ENCODE data around the gene CREBZF. TPM values are rescaled to one million over a fixed set of nuclear protein-coding genes. Genes with fewer than 3 reads are reported as not detected.

The CREBZF gene
- total RNA-seq, 1 experiment from 2014 or later, result 54.6 TPM

GRCh38 chr11:85643191-85643614, 21.7 kb downstream of the CREBZF start (continued):
- no peak for TF ChIP-seq E2F4 (CRISPR knock-in tag; IDR thresholded peaks at IDR 0.05; ENCODE audit: borderline replicate concordance, low read depth)
- no peak for TF ChIP-seq ATF3 (CRISPR knock-in tag; conservative IDR thresholded peaks at IDR 0.05)
- TF ChIP-seq CREB1 (CRISPR knock-in tag; IDR thresholded peaks at IDR 0.05), result no peak
- TF ChIP-seq ZBTB43 (CRISPR knock-in tag; IDR thresholded peaks at IDR 0.05), result no peak
- TF ChIP-seq IRF2 (CRISPR knock-in tag; IDR thresholded peaks at IDR 0.05; ENCODE audit: borderline replicate concordance, low read depth), result no peak
- no peak for TF ChIP-seq ZNF138 (CRISPR knock-in tag; conservative IDR thresholded peaks at IDR 0.05)

- Mint-ChIP-seq H3K36me3 (peaks cover 33% of the 10 kb centered on the region), H3K9me3 (no peaks in the 10 kb centered on the region), H3K4me3 (no peak overlapping the region), H3K27ac (no peak overlapping the region), H3K27me3 (ENCODE audit: low read depth) (no peaks in the 10 kb centered on the region), H3K4me1 (peaks cover 3% of the 10 kb centered on the region; the same call in 1 of the 2 replicates)
- ChIA-PET POLR2A (no interaction called here), CTCF (no interaction called here)
- TF ChIP-seq ATF6 (CRISPR knock-in tag; IDR thresholded peaks at IDR 0.05), result no peak
- TF ChIP-seq PRDM15 (CRISPR knock-in tag; IDR thresholded peaks at IDR 0.05), result no peak
- no peak for TF ChIP-seq PREB (CRISPR knock-in tag; IDR thresholded peaks at IDR 0.05; ENCODE audit: borderline replicate concordance)
- TF ChIP-seq NFE2L1 (CRISPR knock-in tag; IDR thresholded peaks at IDR 0.05), result no peak
- no peak for TF ChIP-seq NR1H2 (CRISPR knock-in tag; IDR thresholded peaks at IDR 0.05)
- TF ChIP-seq NFATC4 (CRISPR knock-in tag; IDR thresholded peaks at IDR 0.05), result no peak
- no peak for TF ChIP-seq CREM (CRISPR knock-in tag; IDR thresholded peaks at IDR 0.05)
- no peak for TF ChIP-seq ARID4B (CRISPR knock-in tag; IDR thresholded peaks at IDR 0.05; ENCODE audit: borderline replicate concordance)
- no peak for TF ChIP-seq TP53 (CRISPR knock-in tag; IDR thresholded peaks at IDR 0.05)
- TF ChIP-seq ELF4 (CRISPR knock-in tag; IDR thresholded peaks at IDR 0.05; ENCODE audit: low read depth), result no peak
- TF ChIP-seq ZNF121 (CRISPR knock-in tag; IDR thresholded peaks at IDR 0.05), result no peak
- TF ChIP-seq SOX15 (CRISPR knock-in tag; IDR thresholded peaks at IDR 0.05), result no peak
- DNase-seq (ENCODE audit: low spot score), result no peak
- no peak for ATAC-seq
These were observed 30.2 kb downstream of the CREBZF start for GRCh38 chr11:85634747-85635146.
